ENCODE data around the gene CRYL1. TPM values are rescaled to one million over a fixed set of nuclear protein-coding genes. Genes with fewer than 3 reads are reported as not detected.

The CRYL1 gene
- total and polyA plus RNA-seq, 9 of the 15 experiments (the other 6 are each of a cell fraction or from before 2014, with no cell fraction given) = 1.0 to 6.9 (median 2.4) TPM

DNA sequence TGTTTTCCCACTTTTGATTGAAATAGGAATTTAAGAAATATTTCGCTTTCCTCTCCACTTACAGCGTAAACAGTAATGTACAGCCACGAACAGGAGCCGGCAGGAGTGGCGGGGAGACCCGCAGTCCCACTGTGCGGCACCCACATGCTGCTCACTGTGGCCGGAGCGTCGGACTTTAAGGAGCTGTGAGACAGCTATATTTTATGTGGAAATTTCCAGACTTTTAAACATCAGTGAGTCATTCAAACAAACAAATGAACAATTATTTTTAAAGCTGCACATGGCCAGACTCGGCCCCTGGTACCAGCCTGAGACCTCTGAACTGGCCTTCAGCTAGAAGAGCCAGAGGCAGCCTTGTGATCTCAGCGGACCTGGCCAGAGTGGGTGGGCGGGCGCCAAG lies 52.5 kb downstream of the CRYL1 start:
- in situ Hi-C loops (cut with MboI) = no loop called here
- TF ChIP-seq HMG20B (CRISPR knock-in tag; IDR thresholded peaks at IDR 0.05) (no peak), ZNF174 (CRISPR knock-in tag; IDR thresholded peaks at IDR 0.05) (no peak), ZKSCAN1 (IDR thresholded peaks at IDR 0.05; ENCODE audit: low read depth, low read length) (no peak), TOE1 (IDR thresholded peaks at IDR 0.05; ENCODE audit: borderline replicate concordance) (no peak), TOE1 (CRISPR knock-in tag; IDR thresholded peaks at IDR 0.05; ENCODE audit: borderline replicate concordance, low read depth) (no peak), RBM34 (IDR thresholded peaks at IDR 0.05; ENCODE audit: borderline replicate concordance, insufficient read depth, low read length) (no peak), MAFK (IDR thresholded peaks at IDR 0.05; ENCODE audit: low read length) (no peak), SOX6 (IDR thresholded peaks at IDR 0.05) (no peak), ZZZ3 (IDR thresholded peaks at IDR 0.05) (no peak), ZNF780A (CRISPR knock-in tag; IDR thresholded peaks at IDR 0.05) (no peak), POLR2B (IDR thresholded peaks at IDR 0.05; ENCODE audit: low read depth, partially characterized antibody) (no peak), RBM22 (IDR thresholded peaks at IDR 0.05; ENCODE audit: low read depth, low read length, poor library complexity, severe bottlenecking) (no peak), CREB1 (IDR thresholded peaks at IDR 0.05) (no peak), CREB1 (CRISPR knock-in tag; IDR thresholded peaks at IDR 0.05) (no peak), CC2D1A (IDR thresholded peaks at IDR 0.05) (no peak), SRSF9 (IDR thresholded peaks at IDR 0.05; ENCODE audit: borderline replicate concordance, low read depth, low read length) (no peak), GATA2 (CRISPR knock-in tag; IDR thresholded peaks at IDR 0.05) (no peak), RBM39 (optimal IDR thresholded peaks at IDR 0.05; ENCODE audit: low read depth, low read length) (no peak)
- TF ChIP-seq, protein P1, sequence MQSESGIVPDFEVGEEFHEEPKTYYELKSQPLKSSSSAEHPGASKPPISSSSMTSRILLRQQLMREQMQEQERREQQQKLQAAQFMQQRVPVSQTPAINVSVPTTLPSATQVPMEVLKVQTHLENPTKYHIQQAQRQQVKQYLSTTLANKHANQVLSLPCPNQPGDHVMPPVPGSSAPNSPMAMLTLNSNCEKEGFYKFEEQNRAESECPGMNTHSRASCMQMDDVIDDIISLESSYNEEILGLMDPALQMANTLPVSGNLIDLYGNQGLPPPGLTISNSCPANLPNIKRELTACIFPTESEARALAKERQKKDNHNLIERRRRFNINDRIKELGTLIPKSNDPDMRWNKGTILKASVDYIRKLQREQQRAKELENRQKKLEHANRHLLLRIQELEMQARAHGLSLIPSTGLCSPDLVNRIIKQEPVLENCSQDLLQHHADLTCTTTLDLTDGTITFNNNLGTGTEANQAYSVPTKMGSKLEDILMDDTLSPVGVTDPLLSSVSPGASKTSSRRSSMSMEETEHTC (IDR thresholded peaks at IDR 0.05) = no peak
- no peaks in the 10 kb centered on the region for H4K20me1 ChIP-seq (replicated peaks; ENCODE audit: control insufficient read depth, insufficient read depth, low read length)
- H3K9me1 ChIP-seq (ENCODE audit: control insufficient read depth, insufficient read depth, low read length) = no peaks in the 10 kb centered on the region
- H3K4me1 ChIP-seq (replicated peaks in 1 of 2; ENCODE audit: control insufficient read depth in 2 of 2, insufficient read depth in 2 of 2, low read length in 2 of 2) = no peaks in the 10 kb centered on the region; a peak in 1 of 5 replicates
- FAIRE-seq (no peak), ATAC-seq (no peak), DNase-seq (ENCODE audit: extremely low read depth in 1 of 4, low spot score in 3 of 4) (no peak)
- no peak overlapping the region for H3K4me2 ChIP-seq (ENCODE audit: insufficient read depth, low read length)
- no peak overlapping the region for H3K27ac ChIP-seq (ENCODE audit: extremely low read depth, low read depth, low read length)
- intact Hi-C loops (cut with micrococcal nuclease) = no loop called here
- POLR2A ChIA-PET = no interaction called here
- 19% methylated on average over 14 of the region's 14 CpGs for WGBS (ENCODE audit: insufficient coverage, low coverage, missing lambda C conversion rate)
- no TSS peak for BruUV-seq (replicated peaks)
- H2AFZ ChIP-seq (ENCODE audit: low read depth, low read length) = no peak overlapping the region
- H3K4me3 ChIP-seq = no peak overlapping the region
- H3K9ac ChIP-seq (ENCODE audit: insufficient read depth in 1 of 2, low read depth in 2 of 2, low read length in 2 of 2) = no peak overlapping the region
- H3K27me3 ChIP-seq (ENCODE audit: control insufficient read depth in 2 of 2, insufficient read depth in 2 of 2, low read length in 2 of 2) = peaks cover 3 to 19% of the 10 kb centered on the region in 2 experiments; a peak in 3 of 5 replicates
- H3K36me3 ChIP-seq (ENCODE audit: control insufficient read depth, insufficient read depth, low read length) = no peaks in the 10 kb centered on the region
- H3K79me2 ChIP-seq (ENCODE audit: control insufficient read depth, insufficient read depth, low read length) = no peaks in the 10 kb centered on the region
- CTCF ChIA-PET (ENCODE audit: low intra/inter-chr PET ratio) = no interaction called here
- no peaks in the 10 kb centered on the region for H3K9me3 ChIP-seq (replicated peaks; ENCODE audit: control insufficient read depth, insufficient read depth, low read depth, low read length)

Measured in K562 (cell line).